ENCODE results near the gene PRKD1. TPM values are rescaled to one million over a fixed set of nuclear protein-coding genes. Genes with fewer than 3 reads are reported as not detected.
A peak's percentile ranks its signal among the peaks of the same experiment; 100 is the strongest.

PRKD1 gene
- total RNA-seq, 4 donors from 2014 or later: 3.0 to 5.4 (median 3.6) TPM

DNA sequence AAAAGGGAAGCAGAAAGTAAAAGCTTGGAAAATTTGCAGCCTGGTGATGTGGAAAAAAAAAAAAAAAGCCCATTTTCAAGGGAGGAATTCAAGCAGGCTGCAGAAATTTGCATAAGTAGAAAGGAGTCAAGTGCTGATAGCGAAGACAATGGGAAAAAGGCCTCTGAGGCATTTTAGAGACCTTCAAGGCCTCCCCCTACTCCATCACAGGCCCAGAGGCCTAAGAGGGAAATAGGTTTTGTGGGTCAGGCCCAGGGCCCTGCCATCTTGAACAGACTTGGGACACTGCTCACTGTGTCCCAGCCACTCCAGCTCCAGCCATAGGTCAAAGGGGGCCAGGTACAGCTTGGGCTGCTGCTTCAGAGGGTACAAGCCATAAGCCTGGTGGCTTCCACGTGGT is 13.8 kb upstream of the PRKD1 start:
- H3K27me3 ChIP-seq: no peaks in the 10 kb centered on the region
- H3K4me1 ChIP-seq: no peaks in the 10 kb centered on the region
- no peak overlapping the region for H3K27ac ChIP-seq
- H3K36me3 ChIP-seq: no peaks in the 10 kb centered on the region
- TF ChIP-seq, protein P1, sequence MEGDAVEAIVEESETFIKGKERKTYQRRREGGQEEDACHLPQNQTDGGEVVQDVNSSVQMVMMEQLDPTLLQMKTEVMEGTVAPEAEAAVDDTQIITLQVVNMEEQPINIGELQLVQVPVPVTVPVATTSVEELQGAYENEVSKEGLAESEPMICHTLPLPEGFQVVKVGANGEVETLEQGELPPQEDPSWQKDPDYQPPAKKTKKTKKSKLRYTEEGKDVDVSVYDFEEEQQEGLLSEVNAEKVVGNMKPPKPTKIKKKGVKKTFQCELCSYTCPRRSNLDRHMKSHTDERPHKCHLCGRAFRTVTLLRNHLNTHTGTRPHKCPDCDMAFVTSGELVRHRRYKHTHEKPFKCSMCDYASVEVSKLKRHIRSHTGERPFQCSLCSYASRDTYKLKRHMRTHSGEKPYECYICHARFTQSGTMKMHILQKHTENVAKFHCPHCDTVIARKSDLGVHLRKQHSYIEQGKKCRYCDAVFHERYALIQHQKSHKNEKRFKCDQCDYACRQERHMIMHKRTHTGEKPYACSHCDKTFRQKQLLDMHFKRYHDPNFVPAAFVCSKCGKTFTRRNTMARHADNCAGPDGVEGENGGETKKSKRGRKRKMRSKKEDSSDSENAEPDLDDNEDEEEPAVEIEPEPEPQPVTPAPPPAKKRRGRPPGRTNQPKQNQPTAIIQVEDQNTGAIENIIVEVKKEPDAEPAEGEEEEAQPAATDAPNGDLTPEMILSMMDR (IDR thresholded peaks at IDR 0.05): no peak
- TF ChIP-seq POLR2AphosphoS5 (IDR thresholded peaks at IDR 0.05) (no peak), EP300 (IDR thresholded peaks at IDR 0.05) (no peak), POLR2A (IDR thresholded peaks at IDR 0.05) (no peak)
- H3K9me3 ChIP-seq: peaks cover 10% of the 10 kb centered on the region
- H3K4me3 ChIP-seq: no peak overlapping the region
- WGBS: 60% methylated on average over 2 of the region's 2 CpGs
- no peak for DNase-seq (ENCODE audit: low spot score in 2 of 2)

GRCh38 chr14:29940482-29940881 is 12.8 kb upstream of the PRKD1 start:
- Histone ChIP-seq H3K27me3 (no peaks in the 10 kb centered on the region), H3K9me3 (peaks cover 10% of the 10 kb centered on the region), H3K4me1 (no peaks in the 10 kb centered on the region), H3K36me3 (no peaks in the 10 kb centered on the region), H3K27ac (no peak overlapping the region), H3K4me3 (no peak overlapping the region)
- WGBS: 79% methylated on average over 3 of the region's 3 CpGs
- TF ChIP-seq, protein P1 (IDR thresholded peaks at IDR 0.05): no peak
- no peak for TF ChIP-seq EP300 (IDR thresholded peaks at IDR 0.05)
- TF ChIP-seq POLR2A (IDR thresholded peaks at IDR 0.05): no peak
- DNase-seq (ENCODE audit: low spot score in 2 of 2): no peak

- Histone ChIP-seq H3K27me3 (no peaks in the 10 kb centered on the region), H3K4me1 (no peaks in the 10 kb centered on the region), H3K36me3 (no peaks in the 10 kb centered on the region), H3K9me3 (no peaks in the 10 kb centered on the region), H3K27ac (no peak overlapping the region), H3K4me3 (no peak overlapping the region)
- 87% methylated on average over 2 of the region's 2 CpGs for WGBS
- DNase-seq (ENCODE audit: low spot score in 2 of 2): no peak
- TF ChIP-seq POLR2AphosphoS5 (IDR thresholded peaks at IDR 0.05) (no peak), EP300 (IDR thresholded peaks at IDR 0.05) (no peak), POLR2A (IDR thresholded peaks at IDR 0.05) (no peak)
- TF ChIP-seq, protein P1 (IDR thresholded peaks at IDR 0.05): no peak
These were observed 9.5 kb upstream of the PRKD1 start for GRCh38 chr14:29937116-29937515.

GRCh38 chr14:29930283-29930682 is 2.6 kb upstream of the PRKD1 start:
- peaks cover 12% of the 10 kb centered on the region for H3K27me3 ChIP-seq
- H3K36me3 ChIP-seq: no peaks in the 10 kb centered on the region
- no peak for DNase-seq (ENCODE audit: low spot score in 2 of 2)
- H3K4me1 ChIP-seq: peaks cover 16% of the 10 kb centered on the region
- H3K9me3 ChIP-seq: no peaks in the 10 kb centered on the region
- no peak overlapping the region for H3K4me3 ChIP-seq
- whole genome bisulfite sequencing: 53% methylated on average over 2 of the region's 2 CpGs
- TF ChIP-seq EP300 (IDR thresholded peaks at IDR 0.05) (no peak), POLR2A (IDR thresholded peaks at IDR 0.05) (no peak), POLR2AphosphoS5 (IDR thresholded peaks at IDR 0.05) (no peak)
- TF ChIP-seq, protein P1 (IDR thresholded peaks at IDR 0.05): no peak
- H3K27ac ChIP-seq: no peak overlapping the region

GRCh38 chr14:29928117-29928640 is 532 bp upstream of the PRKD1 start:
- H3K9me3 ChIP-seq: no peaks in the 10 kb centered on the region
- peaks cover 18% of the 10 kb centered on the region for H3K4me1 ChIP-seq
- H3K27ac ChIP-seq: peak overlapping the region; percentile 84
- peak overlapping the region; percentile 80 for H3K4me3 ChIP-seq
- TF ChIP-seq, protein P1 (IDR thresholded peaks at IDR 0.05): no peak
- TF ChIP-seq POLR2A (IDR thresholded peaks at IDR 0.05): no peak
- TF ChIP-seq POLR2AphosphoS5 (IDR thresholded peaks at IDR 0.05): no peak
- TF ChIP-seq EP300 (IDR thresholded peaks at IDR 0.05): no peak
- no peak for DNase-seq (ENCODE audit: low spot score in 2 of 2)
- peaks cover 12% of the 10 kb centered on the region for H3K27me3 ChIP-seq
- H3K36me3 ChIP-seq: no peaks in the 10 kb centered on the region
- 54% methylated on average over 8 of the region's 23 CpGs for WGBS
